Measurements from ENCODE around the gene KDM4C. TPM values are rescaled to one million over a fixed set of nuclear protein-coding genes. Genes with fewer than 3 reads are reported as not detected.

The KDM4C gene
- total and polyA plus RNA-seq, 2 of the 8 experiments (the other 6 are each of a cell fraction or from before 2014, with no cell fraction given), result 13.0 to 26.1 TPM

- CTCF ChIA-PET (ENCODE audit: partially characterized antibody), result interaction anchor here (1.6 kb wide), 1 partner anchor 8 kb away, joined by 3 read pairs; no protein-coding TSS in a partner anchor
- no peak overlapping the region for H4K91ac ChIP-seq (replicated peaks; ENCODE audit: insufficient read length, low read length)
These were observed 179.4 kb downstream of the KDM4C start for GRCh38 chr9:6937209-6937608.

More at GRCh38 chr9:6937209-6937608, 179.4 kb downstream of the KDM4C start:
- Histone ChIP-seq H3K36me3 (ENCODE audit: control insufficient read depth in 2 of 4, insufficient read depth in 4 of 4, low read length in 3 of 4) (no peaks in the 10 kb centered on the region), H3K27ac (ENCODE audit: low read depth, low read length) (no peak overlapping the region), H3K4me3 (ENCODE audit: extremely low read depth in 1 of 4, insufficient read depth in 2 of 4, low read depth in 3 of 4, low read length in 4 of 4) (no peak overlapping the region), H2AFZ (ENCODE audit: low read length) (no peak overlapping the region), H3K14ac (ENCODE audit: insufficient read length) (no peak overlapping the region), H2BK12ac (ENCODE audit: low read depth, low read length) (no peak overlapping the region), H3K79me1 (ENCODE audit: low read depth, low read length) (no peaks in the 10 kb centered on the region; the same call in 1 of the 2 replicates), H3K23ac (ENCODE audit: insufficient read length) (no peak overlapping the region), H2BK15ac (ENCODE audit: low read length) (no peak overlapping the region), H3K56ac (replicated peaks; ENCODE audit: insufficient read length, low read depth, low read length) (no peak overlapping the region), H3K18ac (ENCODE audit: extremely low read depth, low read length) (no peak overlapping the region), H3K4me1 (replicated peaks in 1 of 4; ENCODE audit: control insufficient read depth in 3 of 4, insufficient read depth in 4 of 4, low read length in 3 of 4) (no peaks in the 10 kb centered on the region), H3K79me2 (ENCODE audit: control insufficient read depth in 1 of 2, insufficient read depth in 2 of 2, low read length in 2 of 2) (no peaks in the 10 kb centered on the region), H4K8ac (ENCODE audit: extremely low read depth, insufficient read depth, low read length) (no peak overlapping the region), H3K9me3 (ENCODE audit: insufficient read depth in 2 of 2, low read depth in 1 of 2, low read length in 1 of 2) (no peaks in the 10 kb centered on the region), H3K4me2 (ENCODE audit: insufficient read depth in 1 of 2, low read depth in 2 of 2, low read length in 2 of 2) (no peak overlapping the region), H3K4ac (replicated peaks; ENCODE audit: insufficient read length, low read depth, low read length) (no peak overlapping the region), H4K20me1 (replicated peaks in 1 of 2; ENCODE audit: control insufficient read depth in 1 of 2, insufficient read depth in 2 of 2, low read length in 2 of 2) (no peaks in the 10 kb centered on the region), H2BK5ac (ENCODE audit: low read depth, low read length) (no peak overlapping the region), H3K23me2 (ENCODE audit: low read depth, low read length) (no peaks in the 10 kb centered on the region; the same call in 1 of the 2 replicates), H3K9ac (replicated peaks in 1 of 4; ENCODE audit: extremely low read depth in 1 of 4, low read depth in 3 of 4, low read length in 3 of 4) (no peak overlapping the region), H4K5ac (ENCODE audit: insufficient read length, low read depth, low read length) (no peak overlapping the region), H2BK20ac (ENCODE audit: low read length) (no peak overlapping the region), H2BK120ac (replicated peaks; ENCODE audit: low read depth, low read length) (no peak overlapping the region), H3K27me3 (replicated peaks in 1 of 4; ENCODE audit: control insufficient read depth in 3 of 4, extremely low read depth in 1 of 4, insufficient read depth in 3 of 4, low read length in 3 of 4) (no peaks in the 10 kb centered on the region), H2AK5ac (ENCODE audit: low read depth, low read length) (no peak overlapping the region)
- POLR2A ChIA-PET (ENCODE audit: partially characterized antibody), result no interaction called here
- DNase-seq (ENCODE audit: low read depth in 1 of 2, low spot score in 2 of 2), result no peak
- no peak for FAIRE-seq
- TF ChIP-seq CTCF (IDR thresholded peaks at IDR 0.05; ENCODE audit: control extremely low read depth in 1 of 3, insufficient read depth in 1 of 3, low read depth in 1 of 3, low read length in 3 of 3) (no peak), CHD1 (IDR thresholded peaks at IDR 0.05; ENCODE audit: low read depth, low read length) (no peak), YY1 (IDR thresholded peaks at IDR 0.05; ENCODE audit: low read depth, low read length) (no peak), JUND (IDR thresholded peaks at IDR 0.05; ENCODE audit: low read length) (no peak), CREB1 (IDR thresholded peaks at IDR 0.05) (no peak), SIN3A (conservative IDR thresholded peaks at IDR 0.05 in 1 of 2, IDR thresholded peaks at IDR 0.05 in 1 of 2; ENCODE audit: low read depth in 1 of 2, low read length in 2 of 2) (no peak), BRCA1 (IDR thresholded peaks at IDR 0.05; ENCODE audit: low read depth, low read length) (no peak), SRF (IDR thresholded peaks at IDR 0.05; ENCODE audit: low read depth, low read length) (no peak), MAX (IDR thresholded peaks at IDR 0.05) (no peak)
- 90% methylated on average over 2 of the region's 2 CpGs; no CpG with 5 or more reads in 1 of the 2 experiments for WGBS, 2 experiments (ENCODE audit: extremely low coverage in 1 of 2, insufficient coverage in 1 of 2, insufficient read length in 1 of 2, insufficient replicate concordance in 2 of 2, low coverage in 1 of 2, low lambda C conversion rate in 2 of 2, missing lambda C conversion rate in 1 of 2)

All from H1 (cell line).